Left lung (tissue), 10 donors: ENCODE data around the gene CCDC159. TPM values are rescaled to one million over a fixed set of nuclear protein-coding genes. Genes with fewer than 3 reads are reported as not detected.

Experiments
- ATAC-seq: fragments of 200-7000 bp; cut with Tn5 transposase; one replicate; pipeline ENCODE4 v1.9.1; 2020; ENCODE audit warnings: moderate library complexity
- DNase-seq, 4 donors: peaks; one replicate each; pipeline ENCODE4 v3.0.0-alpha.2; 2013 to 2020
- H3K27ac ChIP-seq, 2 donors: fragments of 200-600 bp; sonication (generic) in 1 of 2; one replicate each; pipeline versions ENCODE4 v1.5.0 to v1.8.0; 2020 to 2021
- H3K27me3 ChIP-seq, 2 donors: fragments of 200-600 bp; sonication (generic) in 1 of 2; one replicate each; pipeline versions ENCODE4 v1.5.0 to v1.8.0; 2020 to 2021
- H3K36me3 ChIP-seq, 2 donors: fragments of 200-600 bp; sonication (generic) in 1 of 2; one replicate each; pipeline versions ENCODE4 v1.5.0 to v1.8.0; 2020 to 2021
- H3K4me1 ChIP-seq, 2 donors: fragments of 200-600 bp; one replicate each; pipeline ENCODE4 v1.8.0; 2021
- H3K4me3 ChIP-seq, 2 donors: fragments of 200-600 bp; sonication (generic) in 1 of 2; one replicate each; pipeline versions ENCODE4 v1.5.0 to v1.8.0; 2020 to 2021; ENCODE audit warnings: mild to moderate bottlenecking in 1 of 2
- H3K9me3 ChIP-seq, 2 donors: fragments of 200-600 bp; sonication (generic) in 1 of 2; one replicate each; pipeline versions ENCODE4 v1.5.0 to v1.8.0; 2020 to 2021
- intact Hi-C, 2 donors: fragments of 100-400 bp; cut with DNase I; formaldehyde crosslinking; loops; one replicate each; pipeline versions ENCODE4 v1.11.2 to v1.14.2; 2022
- polyA plus RNA-seq, 6 donors: library from polyadenylated mRNA; unstranded; fragments of 120-200 nt; gene quantifications; one replicate each; pipeline ENCODE4 v1.2.1, GENCODE V29; 2013; ENCODE audit not compliant: insufficient read length in 6 of 6
- total RNA-seq, 2 donors: library from RNA; stranded (reverse); fragmentation: NEBNext Ultra II Directional; extraction: Animal tissue kit (Norgen Biotek cat#: 25700); gene quantifications; one replicate each; pipeline ENCODE4 v1.2.1, GENCODE V29; 2021
- TF ChIP-seq, protein P1 (sequence below), 2 donors: fragments of 200-600 bp; sonication (generic) in 1 of 2; IDR thresholded peaks; one replicate each; pipeline versions ENCODE4 v1.5.0 to v1.8.0; 2021; ENCODE audit warnings: antibody characterized with exemption in 2 of 2
- donor health status: DM: no; HTN: yes; CAD: no.
- donor health status: DM: no; HTN: no; CAD: no.

The CCDC159 gene
- total and polyA plus RNA-seq, 8 donors: 29.9 to 56.4 (median 44.7) TPM

DNA sequence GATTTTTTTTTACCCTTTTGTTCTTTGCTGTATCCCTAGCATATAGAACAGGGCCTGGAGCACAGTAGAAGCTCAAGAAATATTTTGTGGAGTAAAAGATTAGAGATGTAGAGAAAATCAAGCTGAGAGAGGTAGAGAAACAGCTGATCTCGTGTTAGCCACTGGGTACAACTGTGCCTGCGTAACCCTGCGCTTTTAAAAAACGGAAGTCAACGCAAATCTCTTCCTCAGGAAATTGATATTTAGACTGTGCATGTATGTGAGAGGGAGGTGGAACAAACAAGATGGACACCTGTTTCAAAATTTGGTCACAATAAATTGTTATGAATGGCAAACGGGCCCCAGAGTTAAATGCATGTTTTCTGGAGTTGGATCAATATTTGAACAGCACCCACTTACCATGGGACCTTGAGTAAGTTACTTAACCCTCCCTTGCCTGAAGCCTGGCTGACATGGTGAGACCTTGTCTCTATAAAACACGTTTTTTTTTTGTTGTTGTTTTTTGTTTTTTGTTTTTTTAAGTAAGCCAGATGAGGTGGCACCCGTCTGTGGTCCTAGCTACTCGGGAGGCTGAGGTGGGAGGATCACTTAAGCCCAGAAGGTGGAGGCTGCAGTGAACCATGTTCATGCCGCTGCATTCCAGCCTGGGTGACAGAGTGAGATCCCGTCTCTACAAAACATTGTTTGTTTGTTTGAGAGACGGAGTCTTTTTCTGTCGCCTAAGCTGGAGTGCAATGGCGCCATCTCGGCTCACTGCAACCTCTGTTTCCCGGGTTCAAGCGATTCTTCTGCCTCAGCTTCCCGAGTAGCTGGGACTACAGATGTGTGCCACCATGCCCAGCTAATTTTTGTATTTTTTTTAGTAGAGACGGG is 41.1 kb downstream of the CCDC159 start:
- DNase-seq (no peak), ATAC-seq (no peak)
- intact Hi-C loops: no loop called here
- Histone ChIP-seq H3K36me3 (no peaks in the 10 kb centered on the region), H3K9me3 (peaks cover 0 to 10% of the 10 kb centered on the region in 2 donors), H3K4me3 (no peak overlapping the region), H3K27me3 (peaks cover 0 to 19% of the 10 kb centered on the region in 2 donors), H3K4me1 (peaks cover 13 to 36% of the 10 kb centered on the region in 2 donors), H3K27ac (peak overlapping the region in 1 of 2 donors; percentile 53)
- TF ChIP-seq, protein P1, sequence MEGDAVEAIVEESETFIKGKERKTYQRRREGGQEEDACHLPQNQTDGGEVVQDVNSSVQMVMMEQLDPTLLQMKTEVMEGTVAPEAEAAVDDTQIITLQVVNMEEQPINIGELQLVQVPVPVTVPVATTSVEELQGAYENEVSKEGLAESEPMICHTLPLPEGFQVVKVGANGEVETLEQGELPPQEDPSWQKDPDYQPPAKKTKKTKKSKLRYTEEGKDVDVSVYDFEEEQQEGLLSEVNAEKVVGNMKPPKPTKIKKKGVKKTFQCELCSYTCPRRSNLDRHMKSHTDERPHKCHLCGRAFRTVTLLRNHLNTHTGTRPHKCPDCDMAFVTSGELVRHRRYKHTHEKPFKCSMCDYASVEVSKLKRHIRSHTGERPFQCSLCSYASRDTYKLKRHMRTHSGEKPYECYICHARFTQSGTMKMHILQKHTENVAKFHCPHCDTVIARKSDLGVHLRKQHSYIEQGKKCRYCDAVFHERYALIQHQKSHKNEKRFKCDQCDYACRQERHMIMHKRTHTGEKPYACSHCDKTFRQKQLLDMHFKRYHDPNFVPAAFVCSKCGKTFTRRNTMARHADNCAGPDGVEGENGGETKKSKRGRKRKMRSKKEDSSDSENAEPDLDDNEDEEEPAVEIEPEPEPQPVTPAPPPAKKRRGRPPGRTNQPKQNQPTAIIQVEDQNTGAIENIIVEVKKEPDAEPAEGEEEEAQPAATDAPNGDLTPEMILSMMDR (IDR thresholded peaks at IDR 0.05): no peak

DNA sequence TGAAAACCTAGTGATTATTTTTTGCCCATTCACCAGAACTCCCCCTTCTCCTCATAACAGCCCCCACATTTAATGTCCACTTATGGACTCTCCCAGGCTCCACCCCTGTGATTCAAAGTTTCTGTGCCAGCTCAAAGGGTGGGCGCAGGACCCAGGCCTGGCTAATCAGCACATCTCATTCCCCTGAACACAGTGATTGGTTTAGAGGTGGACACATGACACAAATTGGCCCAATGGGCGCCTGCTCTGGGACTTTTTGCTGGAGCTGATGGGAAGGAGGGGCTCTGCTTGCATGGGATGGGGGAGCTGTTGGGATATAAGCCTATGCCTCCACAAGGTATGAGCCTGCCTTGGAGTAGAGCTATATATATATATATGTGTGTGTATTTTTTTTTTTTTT is 44.0 kb downstream of the CCDC159 start:
- intact Hi-C loops: no loop called here
- peaks cover 0 to 15% of the 10 kb centered on the region in 2 donors for H3K4me1 ChIP-seq
- peaks cover 0 to 10% of the 10 kb centered on the region in 2 donors for H3K9me3 ChIP-seq
- ATAC-seq (no peak), DNase-seq (no peak)
- no peak overlapping the region for H3K4me3 ChIP-seq
- H3K27ac ChIP-seq: no peak overlapping the region
- no peaks in the 10 kb centered on the region for H3K27me3 ChIP-seq
- TF ChIP-seq, protein P1 (IDR thresholded peaks at IDR 0.05): no peak
- no peaks in the 10 kb centered on the region for H3K36me3 ChIP-seq

GRCh38 chr19:11390933-11391680 is 44.8 kb downstream of the CCDC159 start:
- ATAC-seq: no peak
- Histone ChIP-seq H3K36me3 (no peaks in the 10 kb centered on the region), H3K4me3 (no peak overlapping the region), H3K27me3 (no peaks in the 10 kb centered on the region), H3K4me1 (peaks cover 0 to 15% of the 10 kb centered on the region in 2 donors), H3K27ac (no peak overlapping the region), H3K9me3 (peaks cover 0 to 10% of the 10 kb centered on the region in 2 donors)
- TF ChIP-seq, protein P1 (IDR thresholded peaks at IDR 0.05): no peak
- intact Hi-C loops: no loop called here
- DNase-seq: no peak

GRCh38 chr19:11397089-11397610 is 50.8 kb downstream of the CCDC159 start:
- intact Hi-C loops: no loop called here
- Histone ChIP-seq H3K4me3 (no peak overlapping the region), H3K27me3 (no peaks in the 10 kb centered on the region), H3K36me3 (peaks cover 0 to 12% of the 10 kb centered on the region in 2 donors), H3K9me3 (no peaks in the 10 kb centered on the region), H3K4me1 (no peaks in the 10 kb centered on the region), H3K27ac (no peak overlapping the region)
- ATAC-seq: no peak
- TF ChIP-seq, protein P1 (IDR thresholded peaks at IDR 0.05): no peak
- DNase-seq: no peak

- H3K4me1 ChIP-seq: no peaks in the 10 kb centered on the region
- intact Hi-C loops: no loop called here
- ATAC-seq: no peak
These were observed 53.3 kb downstream of the CCDC159 start for GRCh38 chr19:11399667-11400066.

More at GRCh38 chr19:11399667-11400066, 53.3 kb downstream of the CCDC159 start:
- H3K36me3 ChIP-seq: peaks cover 0 to 19% of the 10 kb centered on the region in 2 donors
- H3K27me3 ChIP-seq: no peaks in the 10 kb centered on the region
- H3K9me3 ChIP-seq: no peaks in the 10 kb centered on the region
- no peak overlapping the region for H3K4me3 ChIP-seq
- TF ChIP-seq, protein P1 (IDR thresholded peaks at IDR 0.05): no peak
- no peak overlapping the region for H3K27ac ChIP-seq
- no peak for DNase-seq
